H54 (cell line): ENCODE measurements around the gene APOO.

Experiments
- DNase-seq: peaks from one replicate; pipeline ENCODE4 v3.0.0; 2011; ENCODE audit warnings: low spot score, mixed read lengths; ENCODE audit not compliant: insufficient read length
- FAIRE-seq: peaks from 3 replicates; lab custom pipeline; 2011; peaks lifted over from hg19 to GRCh38; lab: Jason Lieb, UNC
- POLR2A ChIP-seq: IDR thresholded peaks from 2 replicates; pipeline ENCODE4 v1.6.1; 2011; ENCODE audit warnings: low read depth, mild to moderate bottlenecking, low read length

Gene APOO

GRCh38 chrX:23826216-23826615 lies 81.5 kb downstream of the APOO start:
- FAIRE-seq (no peak), DNase-seq (no peak)
- TF ChIP-seq POLR2A, result no peak

- TF ChIP-seq POLR2A, result no peak
- no peak for FAIRE-seq
- DNase-seq, result no peak
Observed at GRCh38 chrX:23825675-23826074, 82.1 kb downstream of the APOO start.

- DNase-seq, result no peak
- TF ChIP-seq POLR2A, result no peak
- FAIRE-seq, result no peak
Observed at GRCh38 chrX:23822841-23823240, 84.9 kb downstream of the APOO start.

- TF ChIP-seq POLR2A, result no peak
- FAIRE-seq (no peak), DNase-seq (no peak)
Observed at GRCh38 chrX:23822397-23822796, 85.3 kb downstream of the APOO start.

- FAIRE-seq, result no peak
- TF ChIP-seq POLR2A, result no peak
- DNase-seq, result no peak
Observed at GRCh38 chrX:23821847-23822246, 85.9 kb downstream of the APOO start.

GRCh38 chrX:23820235-23820782 lies 87.4 kb downstream of the APOO start:
- TF ChIP-seq POLR2A, result no peak
- DNase-seq, result no peak
- no peak for FAIRE-seq

- FAIRE-seq (no peak), DNase-seq (no peak)
- TF ChIP-seq POLR2A, result no peak
Observed at GRCh38 chrX:23819385-23820234, 88.1 kb downstream of the APOO start.

- FAIRE-seq (no peak), DNase-seq (no peak)
- no peak for TF ChIP-seq POLR2A
Observed at GRCh38 chrX:23817979-23818336, 89.8 kb downstream of the APOO start.

- no peak for TF ChIP-seq POLR2A
- FAIRE-seq (no peak), DNase-seq (no peak)
Observed at GRCh38 chrX:23816179-23816578, 91.6 kb downstream of the APOO start.

GRCh38 chrX:23815376-23815775 lies 92.4 kb downstream of the APOO start:
- no peak for TF ChIP-seq POLR2A
- DNase-seq, result no peak
- no peak for FAIRE-seq

- DNase-seq, result no peak
- FAIRE-seq, result no peak
- TF ChIP-seq POLR2A, result no peak
Observed at GRCh38 chrX:23813808-23814207, 93.9 kb downstream of the APOO start.

GRCh38 chrX:23811656-23812055 lies 96.1 kb downstream of the APOO start:
- FAIRE-seq, result no peak
- no peak for DNase-seq
- no peak for TF ChIP-seq POLR2A

GRCh38 chrX:23811108-23811651 lies 96.6 kb downstream of the APOO start:
- DNase-seq, result no peak
- TF ChIP-seq POLR2A, result no peak
- no peak for FAIRE-seq

GRCh38 chrX:23810279-23810678 lies 97.5 kb downstream of the APOO start:
- no peak for FAIRE-seq
- TF ChIP-seq POLR2A, result no peak
- DNase-seq, result no peak

GRCh38 chrX:23805389-23805788 lies 102.3 kb downstream of the APOO start:
- TF ChIP-seq POLR2A, result no peak
- DNase-seq (no peak), FAIRE-seq (no peak)
